ENCODE results near the gene DCAF6.

DNA sequence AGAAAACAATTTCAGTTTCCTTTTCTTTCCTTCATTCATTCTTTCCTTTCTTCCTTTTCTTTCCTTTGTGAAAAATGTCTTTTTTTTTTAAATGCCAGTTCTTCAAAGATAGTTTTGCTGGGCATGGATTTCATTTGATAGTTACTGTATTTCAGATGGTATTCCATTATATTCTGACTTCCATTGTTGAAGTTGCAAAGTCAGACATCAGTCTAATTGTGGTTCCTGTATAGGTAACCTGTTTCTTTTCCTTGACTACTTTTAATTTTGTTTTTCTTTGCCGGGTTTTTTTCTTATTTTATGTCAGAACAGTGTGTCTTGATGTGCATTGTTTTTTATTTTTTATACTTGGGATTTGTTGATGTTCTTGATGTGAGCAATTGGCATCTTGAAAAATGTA lies 40.8 kb downstream of the DCAF6 start:
- TF ChIP-seq, protein P1, sequence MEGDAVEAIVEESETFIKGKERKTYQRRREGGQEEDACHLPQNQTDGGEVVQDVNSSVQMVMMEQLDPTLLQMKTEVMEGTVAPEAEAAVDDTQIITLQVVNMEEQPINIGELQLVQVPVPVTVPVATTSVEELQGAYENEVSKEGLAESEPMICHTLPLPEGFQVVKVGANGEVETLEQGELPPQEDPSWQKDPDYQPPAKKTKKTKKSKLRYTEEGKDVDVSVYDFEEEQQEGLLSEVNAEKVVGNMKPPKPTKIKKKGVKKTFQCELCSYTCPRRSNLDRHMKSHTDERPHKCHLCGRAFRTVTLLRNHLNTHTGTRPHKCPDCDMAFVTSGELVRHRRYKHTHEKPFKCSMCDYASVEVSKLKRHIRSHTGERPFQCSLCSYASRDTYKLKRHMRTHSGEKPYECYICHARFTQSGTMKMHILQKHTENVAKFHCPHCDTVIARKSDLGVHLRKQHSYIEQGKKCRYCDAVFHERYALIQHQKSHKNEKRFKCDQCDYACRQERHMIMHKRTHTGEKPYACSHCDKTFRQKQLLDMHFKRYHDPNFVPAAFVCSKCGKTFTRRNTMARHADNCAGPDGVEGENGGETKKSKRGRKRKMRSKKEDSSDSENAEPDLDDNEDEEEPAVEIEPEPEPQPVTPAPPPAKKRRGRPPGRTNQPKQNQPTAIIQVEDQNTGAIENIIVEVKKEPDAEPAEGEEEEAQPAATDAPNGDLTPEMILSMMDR (IDR thresholded peaks at IDR 0.05): no peak
- no peak for TF ChIP-seq POLR2A (IDR thresholded peaks at IDR 0.05)
